SK-N-SH (cell line): ENCODE measurements around the gene EML1. TPM values are rescaled to one million over a fixed set of nuclear protein-coding genes. Genes with fewer than 3 reads are reported as not detected.

Experiments
- CTCF ChIA-PET: fragments of 300-600, 350-600 bp; formaldehyde crosslinking; extraction: SDS; loops from one replicate; lab custom pipeline; 2021; lab: Yijun Ruan, JAX
- POLR2A ChIA-PET: fragments of 350-600 bp; sonication (Branson Sonifier 250); formaldehyde crosslinking; extraction: SDS; loops from one replicate; lab custom pipeline; 2020; ENCODE audit warnings: antibody characterized with exemption, inconsistent platforms; lab: Yijun Ruan, JAX
- DNase-seq: peaks from one replicate; pipeline ENCODE4 v3.0.0; 2012
- H2AFZ ChIP-seq: fragments of 200-600 bp; sonication (generic); 2 replicates; pipeline ENCODE4 v1.8.1; 2016; ENCODE audit warnings: antibody characterized with exemption, mild to moderate bottlenecking, low read depth
- H3F3A ChIP-seq: fragments of 200-600 bp; sonication (generic); replicated peaks from 2 replicates; pipeline ENCODE3; 2016; ENCODE audit warnings: antibody characterized with exemption, mild to moderate bottlenecking; ENCODE audit not compliant: insufficient read depth
- H3K27ac ChIP-seq, 2 experiments: fragments of 200-500 bp in 1 of 2; fragments of 200-600 bp in 1 of 2; sonication (Bioruptor generic) in 1 of 2; sonication (generic), shearing (Covaris generic) in 1 of 2; 2 replicates each; pipeline versions ENCODE4 v1.5.1 to v1.6.1; 2014 to 2016; ENCODE audit warnings: low read depth in 2 of 2, inconsistent platforms in 1 of 2, low read length in 1 of 2, mild to moderate bottlenecking in 1 of 2, mixed read lengths in 1 of 2
- H3K27me3 ChIP-seq: fragments of 200-600 bp; sonication (generic), shearing (Covaris generic); 2 replicates; pipeline ENCODE4 v1.6.1; 2016; ENCODE audit warnings: mixed run types; ENCODE audit not compliant: insufficient read depth
- H3K36me3 ChIP-seq, 2 experiments: fragments of 200-500 bp in 1 of 2; fragments of 200-600 bp in 1 of 2; sonication (Bioruptor generic) in 1 of 2; sonication (generic) in 1 of 2; replicated peaks in 1 of 2; 2 replicates each; pipeline versions ENCODE3 to v1.5.1; 2014 to 2016; ENCODE audit warnings: low read length in 1 of 2, mild to moderate bottlenecking in 1 of 2; ENCODE audit not compliant: insufficient read depth in 2 of 2, control insufficient read depth in 1 of 2
- H3K4me1 ChIP-seq, 2 experiments: fragments of 200-500 bp in 1 of 2; fragments of 200-600 bp in 1 of 2; sonication (Bioruptor generic) in 1 of 2; sonication (generic), shearing (Covaris generic) in 1 of 2; 2 replicates each; pipeline versions ENCODE4 v1.5.1 to v1.6.1; 2014 to 2016; ENCODE audit warnings: low read depth in 1 of 2, low read length in 1 of 2, mixed run types in 1 of 2; ENCODE audit not compliant: insufficient read depth in 2 of 2, control insufficient read depth in 1 of 2
- H3K4me2 ChIP-seq: fragments of 200-600 bp; sonication (generic), shearing (Covaris generic); 2 replicates; pipeline ENCODE4 v1.6.1; 2017; ENCODE audit warnings: mixed run types
- H3K4me3 ChIP-seq, 2 experiments: fragments of 200-500 bp in 1 of 2; fragments of 200-600 bp in 1 of 2; sonication (Bioruptor generic) in 1 of 2; sonication (generic), shearing (Covaris generic) in 1 of 2; 2 replicates each; pipeline versions ENCODE4 v1.5.1 to v1.8.1; 2014 to 2016; ENCODE audit warnings: low read depth in 2 of 2, inconsistent platforms in 1 of 2, low read length in 1 of 2, mild to moderate bottlenecking in 1 of 2, mixed read lengths in 1 of 2, moderate library complexity in 1 of 2
- H3K79me2 ChIP-seq: fragments of 200-600 bp; sonication (generic); 2 replicates; pipeline ENCODE4 v1.8.1; 2017; ENCODE audit warnings: mild to moderate bottlenecking; ENCODE audit not compliant: insufficient read depth
- H3K9ac ChIP-seq: fragments of 200-600 bp; sonication (generic); 2 replicates; pipeline ENCODE4 v1.6.1; 2017; ENCODE audit warnings: mixed run types
- H3K9me2 ChIP-seq: fragments of 200-600 bp; sonication (generic); 2 replicates; pipeline ENCODE4 v1.6.1; 2017; ENCODE audit warnings: mixed run types
- H3K9me3 ChIP-seq: fragments of 200-600 bp; sonication (generic); 2 replicates; pipeline ENCODE4 v1.6.1; 2017; ENCODE audit warnings: mixed run types, mild to moderate bottlenecking, moderate library complexity
- H4K20me1 ChIP-seq: fragments of 200-600 bp; sonication (generic); 2 replicates; pipeline ENCODE4 v1.6.1; 2017; ENCODE audit warnings: mild to moderate bottlenecking, mixed run types; ENCODE audit not compliant: insufficient read depth
- CHD2 ChIP-seq: fragments of 150-350 bp; IDR thresholded peaks from 2 replicates; pipeline ENCODE4 v1.6.1; 2018; ENCODE audit warnings: low read length; ENCODE audit not compliant: partially characterized antibody
- CTCF ChIP-seq: fragments of 200-600 bp; sonication (generic); IDR thresholded peaks from 2 replicates; pipeline ENCODE4 v1.6.1; 2017; ENCODE audit warnings: antibody characterized with exemption, mild to moderate bottlenecking, moderate library complexity
- EP300 ChIP-seq, 2 experiments: IDR thresholded peaks; 2 replicates each; pipeline versions ENCODE4 v1.4.0 to v1.6.1; 2012; ENCODE audit warnings: borderline replicate concordance in 1 of 2, low read depth in 1 of 2, low read length in 1 of 2
- FOXJ3 ChIP-seq: sonication (generic); formaldehyde crosslinking; IDR thresholded peaks from 2 replicates; pipeline ENCODE4 v1.5.1; 2020; ENCODE audit warnings: mild to moderate bottlenecking, missing genetic modification reagents
- FOXM1 ChIP-seq: IDR thresholded peaks from 2 replicates; pipeline ENCODE4 v1.4.0; 2012; ENCODE audit warnings: low read depth, mild to moderate bottlenecking
- GATA2 ChIP-seq: sonication (generic); formaldehyde crosslinking; IDR thresholded peaks from 2 replicates; pipeline ENCODE4 v1.5.0; 2020; ENCODE audit warnings: mild to moderate bottlenecking, missing genetic modification reagents
- MXI1 ChIP-seq: IDR thresholded peaks from 2 replicates; pipeline ENCODE4 v1.6.1; 2012; ENCODE audit warnings: mild to moderate bottlenecking, low read depth, low read length, improper control_type of control experiment
- NRF1 ChIP-seq: IDR thresholded peaks from 2 replicates; pipeline ENCODE4 v1.6.1; 2012; ENCODE audit warnings: low read depth, mild to moderate bottlenecking, low read length
- PBX3 ChIP-seq: IDR thresholded peaks from 2 replicates; pipeline ENCODE4; 2012
- POLR2AphosphoS5 ChIP-seq: IDR thresholded peaks from 2 replicates; pipeline ENCODE4 v1.6.1; 2012; ENCODE audit warnings: low read depth, low read length
- RAD21 ChIP-seq: IDR thresholded peaks from 2 replicates; pipeline ENCODE4 v1.6.1; 2012; ENCODE audit warnings: mild to moderate bottlenecking, low read length
- RCOR1 ChIP-seq: fragments of 150-350 bp; IDR thresholded peaks from 2 replicates; pipeline ENCODE4 v1.6.1; 2017; ENCODE audit warnings: antibody characterized with exemption, low read length
- RFX5 ChIP-seq: IDR thresholded peaks from 2 replicates; pipeline ENCODE4 v1.6.1; 2012; ENCODE audit warnings: mild to moderate bottlenecking, improper control_type of control experiment, low read length
- RXRA ChIP-seq: IDR thresholded peaks from 2 replicates; pipeline ENCODE4 v1.4.0; 2012; ENCODE audit warnings: low read depth, mild to moderate bottlenecking, borderline replicate concordance
- TAF1 ChIP-seq: IDR thresholded peaks from 2 replicates; pipeline ENCODE4 v1.6.1; 2012; ENCODE audit warnings: low read depth, mild to moderate bottlenecking, low read length, moderate library complexity, borderline replicate concordance
- TCF12 ChIP-seq: IDR thresholded peaks from 2 replicates; pipeline ENCODE4 v1.4.0; 2012
- USF2 ChIP-seq: fragments of 150-350 bp; IDR thresholded peaks from 2 replicates; pipeline ENCODE4 v1.6.1; 2017; ENCODE audit warnings: antibody characterized with exemption, low read length, low read depth, borderline replicate concordance
- WGBS: methylation state at CpG from one replicate; pipeline ENCODE4 v1.1.6; 2017; ENCODE audit warnings: low lambda C conversion rate; 5-methylcytosine and 5-hydroxymethylcytosine counted together
- polyA plus RNA-seq, 3 experiments: library from polyadenylated mRNA; depleted of rRNA; stranded (reverse); fragments of >200 nt; gene quantifications; 2 replicates each; pipeline ENCODE4 v1.2.3, GENCODE V29; 2012
- TF ChIP-seq, protein P1 (sequence below): fragments of 150-350 bp; IDR thresholded peaks from 2 replicates; pipeline ENCODE4 v1.6.1; 2016; ENCODE audit warnings: mild to moderate bottlenecking, low read depth, low read length
- TF ChIP-seq, protein P2 (sequence below): IDR thresholded peaks from 2 replicates; pipeline ENCODE4 v1.4.0; 2012; ENCODE audit warnings: low read depth
- TF ChIP-seq, protein P3 (sequence below): IDR thresholded peaks from 2 replicates; pipeline ENCODE4 v1.6.1; 2012; ENCODE audit warnings: mild to moderate bottlenecking, low read depth, low read length, moderate library complexity

EML1 gene
- polyA plus RNA-seq, 1 of the 3 experiments (the other 2 are of a cell fraction), result 6.3 TPM

GRCh38 chr14:99784508-99784907 is 8.7 kb upstream of the EML1 start:
- Histone ChIP-seq H2AFZ (no peak overlapping the region), H3K4me2 (no peak overlapping the region), H3F3A (no peaks in the 10 kb centered on the region), H3K79me2 (no peaks in the 10 kb centered on the region), H3K9me2 (no peaks in the 10 kb centered on the region), H3K9ac (no peak overlapping the region), H3K36me3 (no peaks in the 10 kb centered on the region), H3K27me3 (no peaks in the 10 kb centered on the region), H3K4me1 (no peaks in the 10 kb centered on the region), H3K4me3 (no peak overlapping the region), H3K9me3 (no peaks in the 10 kb centered on the region; the same call in 1 of the 2 replicates), H4K20me1 (no peaks in the 10 kb centered on the region), H3K27ac (no peak overlapping the region)
- POLR2A ChIA-PET, result no interaction called here
- 100% methylated on average over 4 of the region's 4 CpGs for WGBS
- no peak for DNase-seq
- CTCF ChIA-PET, result no interaction called here
- TF ChIP-seq RCOR1 (no peak), POLR2AphosphoS5 (no peak), EP300 (IDR thresholded peaks at IDR 0.05; ENCODE audit: borderline replicate concordance in 1 of 2, low read depth in 1 of 2, low read length in 1 of 2) (no peak), FOXM1 (no peak), CHD2 (no peak), TAF1 (no peak), RXRA (no peak), TCF12 (no peak), FOXJ3 (CRISPR knock-in tag) (no peak), PBX3 (no peak), NRF1 (no peak), RFX5 (no peak), USF2 (no peak), CTCF (no peak), MXI1 (no peak), GATA2 (CRISPR knock-in tag) (no peak), RAD21 (no peak)
- TF ChIP-seq, protein P1, sequence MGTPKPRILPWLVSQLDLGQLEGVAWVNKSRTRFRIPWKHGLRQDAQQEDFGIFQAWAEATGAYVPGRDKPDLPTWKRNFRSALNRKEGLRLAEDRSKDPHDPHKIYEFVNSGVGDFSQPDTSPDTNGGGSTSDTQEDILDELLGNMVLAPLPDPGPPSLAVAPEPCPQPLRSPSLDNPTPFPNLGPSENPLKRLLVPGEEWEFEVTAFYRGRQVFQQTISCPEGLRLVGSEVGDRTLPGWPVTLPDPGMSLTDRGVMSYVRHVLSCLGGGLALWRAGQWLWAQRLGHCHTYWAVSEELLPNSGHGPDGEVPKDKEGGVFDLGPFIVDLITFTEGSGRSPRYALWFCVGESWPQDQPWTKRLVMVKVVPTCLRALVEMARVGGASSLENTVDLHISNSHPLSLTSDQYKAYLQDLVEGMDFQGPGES, result no peak
- TF ChIP-seq, protein P2, sequence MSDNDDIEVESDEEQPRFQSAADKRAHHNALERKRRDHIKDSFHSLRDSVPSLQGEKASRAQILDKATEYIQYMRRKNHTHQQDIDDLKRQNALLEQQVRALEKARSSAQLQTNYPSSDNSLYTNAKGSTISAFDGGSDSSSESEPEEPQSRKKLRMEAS, result no peak
- TF ChIP-seq, protein P3, sequence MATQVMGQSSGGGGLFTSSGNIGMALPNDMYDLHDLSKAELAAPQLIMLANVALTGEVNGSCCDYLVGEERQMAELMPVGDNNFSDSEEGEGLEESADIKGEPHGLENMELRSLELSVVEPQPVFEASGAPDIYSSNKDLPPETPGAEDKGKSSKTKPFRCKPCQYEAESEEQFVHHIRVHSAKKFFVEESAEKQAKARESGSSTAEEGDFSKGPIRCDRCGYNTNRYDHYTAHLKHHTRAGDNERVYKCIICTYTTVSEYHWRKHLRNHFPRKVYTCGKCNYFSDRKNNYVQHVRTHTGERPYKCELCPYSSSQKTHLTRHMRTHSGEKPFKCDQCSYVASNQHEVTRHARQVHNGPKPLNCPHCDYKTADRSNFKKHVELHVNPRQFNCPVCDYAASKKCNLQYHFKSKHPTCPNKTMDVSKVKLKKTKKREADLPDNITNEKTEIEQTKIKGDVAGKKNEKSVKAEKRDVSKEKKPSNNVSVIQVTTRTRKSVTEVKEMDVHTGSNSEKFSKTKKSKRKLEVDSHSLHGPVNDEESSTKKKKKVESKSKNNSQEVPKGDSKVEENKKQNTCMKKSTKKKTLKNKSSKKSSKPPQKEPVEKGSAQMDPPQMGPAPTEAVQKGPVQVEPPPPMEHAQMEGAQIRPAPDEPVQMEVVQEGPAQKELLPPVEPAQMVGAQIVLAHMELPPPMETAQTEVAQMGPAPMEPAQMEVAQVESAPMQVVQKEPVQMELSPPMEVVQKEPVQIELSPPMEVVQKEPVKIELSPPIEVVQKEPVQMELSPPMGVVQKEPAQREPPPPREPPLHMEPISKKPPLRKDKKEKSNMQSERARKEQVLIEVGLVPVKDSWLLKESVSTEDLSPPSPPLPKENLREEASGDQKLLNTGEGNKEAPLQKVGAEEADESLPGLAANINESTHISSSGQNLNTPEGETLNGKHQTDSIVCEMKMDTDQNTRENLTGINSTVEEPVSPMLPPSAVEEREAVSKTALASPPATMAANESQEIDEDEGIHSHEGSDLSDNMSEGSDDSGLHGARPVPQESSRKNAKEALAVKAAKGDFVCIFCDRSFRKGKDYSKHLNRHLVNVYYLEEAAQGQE, result no peak
